ENCODE results near the gene HOXA11.

GRCh38 chr7:27154901-27155815, 29.9 kb downstream of the HOXA11 start:
- TF ChIP-seq CTCF (IDR thresholded peaks at IDR 0.05) (no peak), ZFX (IDR thresholded peaks at IDR 0.05; ENCODE audit: borderline replicate concordance) (no peak)
